Chondrocyte (in vitro differentiated cells): Measurements from ENCODE around the gene NF1. TPM values are rescaled to one million over a fixed set of nuclear protein-coding genes. Genes with fewer than 3 reads are reported as not detected.
A peak's percentile ranks its signal among the peaks of the same experiment; 100 is the strongest.

Source experiments
- DNase-seq: peaks from one replicate; pipeline ENCODE4 v3.0.0; 2021; ENCODE audit warnings: mixed read lengths, low spot score
- H3K27ac Mint-ChIP-seq: one replicate; pipeline ENCODE4 v1.8.0; 2021; ENCODE audit warnings: mild to moderate bottlenecking, moderate library complexity, mixed read lengths; ENCODE audit not compliant: unreplicated experiment
- H3K27me3 Mint-ChIP-seq: 2 replicates; pipeline ENCODE4 v1.8.0; 2021; ENCODE audit warnings: low read depth, mixed read lengths
- H3K36me3 Mint-ChIP-seq: 2 replicates; pipeline ENCODE4 v1.8.0; 2021; ENCODE audit warnings: low read depth, mixed read lengths
- H3K4me1 Mint-ChIP-seq: 2 replicates; pipeline ENCODE4 v1.8.0; 2021; ENCODE audit warnings: low read depth, mild to moderate bottlenecking, mixed read lengths
- H3K4me3 Mint-ChIP-seq: one replicate; pipeline ENCODE4 v1.8.0; 2021; ENCODE audit warnings: mild to moderate bottlenecking, moderate library complexity, mixed read lengths; ENCODE audit not compliant: unreplicated experiment
- H3K9me3 Mint-ChIP-seq: 2 replicates; pipeline ENCODE4 v1.8.0; 2021; ENCODE audit warnings: low read depth, mixed read lengths
- total RNA-seq: library from RNA; stranded (reverse); gene quantifications from 3 replicates; pipeline ENCODE4 v1.2.1, GENCODE V29; 2021
- TF ChIP-seq, protein P1 (sequence below): fragments of 200-600 bp; sonication (generic); IDR thresholded peaks from 2 replicates; pipeline ENCODE4 v1.5.0; 2021; ENCODE audit warnings: antibody characterized with exemption, mild to moderate bottlenecking, moderate library complexity

The NF1 gene
- total RNA-seq, 1 donor from 2014 or later, result 48.2 TPM

DNA sequence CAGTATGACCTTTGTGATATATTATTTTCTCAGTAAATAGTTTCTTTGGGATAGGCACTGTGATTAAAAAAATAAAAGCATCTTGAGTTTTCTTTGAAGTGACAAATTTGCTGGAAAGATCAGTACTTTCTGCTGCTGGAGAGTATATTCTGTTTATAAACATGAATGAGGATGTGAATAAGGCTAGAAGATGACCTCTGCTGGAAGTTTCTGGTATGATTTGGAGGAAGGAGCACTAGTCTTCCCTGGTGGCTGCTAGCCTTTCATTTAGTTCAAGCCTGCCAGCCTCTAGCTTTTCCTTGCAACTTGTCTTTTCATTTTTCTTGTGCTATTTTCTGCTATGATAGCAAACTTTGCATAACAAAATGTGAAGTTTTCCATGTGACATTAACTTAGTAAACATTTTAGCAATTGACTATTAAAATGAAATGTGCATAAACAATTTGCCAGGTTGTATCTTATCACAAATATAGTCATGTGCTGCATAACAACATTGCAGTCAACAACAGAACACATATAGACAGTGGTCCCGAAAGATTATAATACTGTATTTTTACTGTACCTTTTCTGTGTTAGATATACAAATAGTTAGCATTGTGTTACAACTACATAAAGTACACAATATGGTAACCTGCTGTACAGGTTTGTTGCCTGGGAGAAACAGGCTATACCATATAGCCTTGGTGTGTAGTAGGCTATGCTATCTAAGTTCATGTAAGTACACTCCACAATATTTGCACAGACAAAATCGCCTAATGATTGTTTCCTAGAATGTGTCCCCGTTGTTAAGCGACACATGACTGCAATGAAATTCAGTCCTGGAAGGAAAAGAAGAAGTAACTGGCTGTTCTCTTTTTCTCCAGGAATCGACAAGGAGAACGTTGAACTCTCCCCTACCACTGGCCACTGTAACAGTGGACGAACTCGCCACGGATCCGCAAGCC, 278.6 kb downstream of the NF1 start:
- no peaks in the 10 kb centered on the region for H3K27me3 Mint-ChIP-seq
- peaks cover 7% of the 10 kb centered on the region for H3K4me1 Mint-ChIP-seq
- H3K4me3 Mint-ChIP-seq, result no peak overlapping the region
- TF ChIP-seq, protein P1, sequence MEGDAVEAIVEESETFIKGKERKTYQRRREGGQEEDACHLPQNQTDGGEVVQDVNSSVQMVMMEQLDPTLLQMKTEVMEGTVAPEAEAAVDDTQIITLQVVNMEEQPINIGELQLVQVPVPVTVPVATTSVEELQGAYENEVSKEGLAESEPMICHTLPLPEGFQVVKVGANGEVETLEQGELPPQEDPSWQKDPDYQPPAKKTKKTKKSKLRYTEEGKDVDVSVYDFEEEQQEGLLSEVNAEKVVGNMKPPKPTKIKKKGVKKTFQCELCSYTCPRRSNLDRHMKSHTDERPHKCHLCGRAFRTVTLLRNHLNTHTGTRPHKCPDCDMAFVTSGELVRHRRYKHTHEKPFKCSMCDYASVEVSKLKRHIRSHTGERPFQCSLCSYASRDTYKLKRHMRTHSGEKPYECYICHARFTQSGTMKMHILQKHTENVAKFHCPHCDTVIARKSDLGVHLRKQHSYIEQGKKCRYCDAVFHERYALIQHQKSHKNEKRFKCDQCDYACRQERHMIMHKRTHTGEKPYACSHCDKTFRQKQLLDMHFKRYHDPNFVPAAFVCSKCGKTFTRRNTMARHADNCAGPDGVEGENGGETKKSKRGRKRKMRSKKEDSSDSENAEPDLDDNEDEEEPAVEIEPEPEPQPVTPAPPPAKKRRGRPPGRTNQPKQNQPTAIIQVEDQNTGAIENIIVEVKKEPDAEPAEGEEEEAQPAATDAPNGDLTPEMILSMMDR, result peak; percentile 82
- peaks cover 8% of the 10 kb centered on the region for H3K36me3 Mint-ChIP-seq
- no peaks in the 10 kb centered on the region for H3K9me3 Mint-ChIP-seq
- DNase-seq, result no peak
- H3K27ac Mint-ChIP-seq, result no peak overlapping the region

GRCh38 chr17:31374094-31374447, 279.3 kb downstream of the NF1 start:
- DNase-seq, result no peak
- TF ChIP-seq, protein P1, result no peak
- Mint-ChIP-seq H3K27ac (no peak overlapping the region), H3K9me3 (no peaks in the 10 kb centered on the region), H3K4me3 (no peak overlapping the region), H3K27me3 (no peaks in the 10 kb centered on the region), H3K4me1 (peaks cover 6% of the 10 kb centered on the region), H3K36me3 (peaks cover 8% of the 10 kb centered on the region)

DNA sequence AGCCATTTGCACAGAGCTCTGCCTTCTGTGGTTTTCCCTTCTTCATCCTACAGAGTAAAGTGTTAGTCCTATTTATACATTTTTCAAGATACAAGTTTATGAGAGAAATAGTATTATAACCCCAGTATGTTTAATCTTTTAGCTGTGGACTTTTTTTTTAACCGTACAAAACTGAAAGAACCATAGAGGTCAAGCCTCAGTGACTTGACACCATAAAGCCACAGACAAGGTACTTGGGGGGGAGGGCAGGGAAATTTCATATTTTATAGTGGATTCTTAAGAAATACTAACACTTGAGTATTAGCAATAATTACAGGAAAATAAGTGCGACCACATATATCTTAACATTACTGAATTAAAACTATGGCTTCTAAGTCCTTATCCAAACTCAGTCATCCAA, 279.7 kb downstream of the NF1 start:
- H3K27me3 Mint-ChIP-seq, result no peaks in the 10 kb centered on the region
- H3K9me3 Mint-ChIP-seq, result no peaks in the 10 kb centered on the region
- DNase-seq, result no peak
- no peak overlapping the region for H3K27ac Mint-ChIP-seq
- H3K36me3 Mint-ChIP-seq, result peaks cover 11% of the 10 kb centered on the region
- TF ChIP-seq, protein P1, result no peak
- H3K4me1 Mint-ChIP-seq, result peaks cover 3% of the 10 kb centered on the region
- no peak overlapping the region for H3K4me3 Mint-ChIP-seq

DNA sequence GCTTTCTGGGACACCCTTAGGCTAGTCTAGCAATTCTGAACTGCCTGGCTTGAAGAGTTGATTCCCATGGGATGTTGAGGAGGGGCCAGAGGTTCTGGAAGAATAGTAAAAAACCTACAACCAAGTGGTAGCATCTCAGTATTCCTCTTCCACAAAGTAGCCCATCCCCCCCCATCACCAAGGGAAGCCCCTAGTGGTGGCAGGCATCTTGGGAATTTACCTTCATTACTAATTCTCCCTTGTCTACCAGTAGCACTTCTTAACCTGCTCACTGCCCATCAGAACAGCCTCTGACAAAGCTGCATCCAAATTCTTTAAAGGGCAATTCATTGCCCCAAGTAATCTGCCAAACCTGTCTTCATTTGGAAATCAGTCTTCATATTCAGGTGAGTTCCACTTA, 283.9 kb downstream of the NF1 start:
- Mint-ChIP-seq H3K27ac (no peak overlapping the region), H3K27me3 (no peaks in the 10 kb centered on the region), H3K4me3 (no peak overlapping the region), H3K36me3 (peaks cover 18% of the 10 kb centered on the region), H3K9me3 (no peaks in the 10 kb centered on the region), H3K4me1 (no peaks in the 10 kb centered on the region)
- TF ChIP-seq, protein P1, result peak; percentile 13
- no peak for DNase-seq

GRCh38 chr17:31379597-31380205, 284.9 kb downstream of the NF1 start:
- no peaks in the 10 kb centered on the region for H3K4me1 Mint-ChIP-seq
- TF ChIP-seq, protein P1, result no peak
- H3K36me3 Mint-ChIP-seq, result peaks cover 16% of the 10 kb centered on the region
- no peak overlapping the region for H3K27ac Mint-ChIP-seq
- no peaks in the 10 kb centered on the region for H3K27me3 Mint-ChIP-seq
- no peak overlapping the region for H3K4me3 Mint-ChIP-seq
- DNase-seq, result no peak
- no peaks in the 10 kb centered on the region for H3K9me3 Mint-ChIP-seq
